Motor neuron (in vitro differentiated cells): ENCODE measurements around the gene AKNAD1. TPM values are rescaled to one million over a fixed set of nuclear protein-coding genes. Genes with fewer than 3 reads are reported as not detected.
"Not testable (repeated sequence)": the region's sequence is repeated elsewhere in the genome, so short reads cannot be mapped to it uniquely, and the experiment has no call there.

Experiments used
- ATAC-seq, 8 experiments: fragments of 200-7000 bp; cut with Tn5 transposase; replicated peaks in 6 of 8; 2 replicates each; pipeline ENCODE4 v1.8.0; 2021; ENCODE audit warnings: mild to moderate bottlenecking in 8 of 8, moderate library complexity in 8 of 8
- H3K27ac ChIP-seq, 2 donors: fragments of 250-450 bp; sonication (Bioruptor Pico); 2 replicates each; pipeline ENCODE4 v1.9.0; 2021; ENCODE audit warnings: antibody characterized with exemption in 2 of 2, mild to moderate bottlenecking in 2 of 2, moderate library complexity in 1 of 2
- H3K4me1 ChIP-seq, 2 donors: fragments of 250-450 bp; sonication (Bioruptor Pico); replicated peaks in 1 of 2; 2 replicates each; pipeline ENCODE4 v1.6.1; 2021; ENCODE audit warnings: antibody characterized with exemption in 2 of 2, mild to moderate bottlenecking in 2 of 2, moderate library complexity in 1 of 2
- H3K4me3 ChIP-seq, 5 donors: fragments of 250-450 bp; sonication (Bioruptor Pico); 2 replicates each; pipeline ENCODE4 v1.9.0; 2021; ENCODE audit warnings: antibody characterized with exemption in 5 of 5, mild to moderate bottlenecking in 5 of 5, moderate library complexity in 4 of 5
- WGBS, 10 experiments: fragments of 450-650 bp; shearing (Covaris generic); methylation state at CpG; one replicate each; pipeline ENCODE4 v1.0.0; 2022; 5-methylcytosine and 5-hydroxymethylcytosine counted together
- in situ Hi-C, 9 experiments: fragments of 400-800 bp; cut with MboI; loops; one replicate each; pipeline ENCODE4 v1.15.0; 2021; ENCODE audit warnings: low sequenced_read_pairs in 9 of 9, low pct_unique_long_range_greater_than_20kb in 2 of 9; ENCODE audit not compliant: unreplicated experiment in 9 of 9
- total RNA-seq, 8 experiments: library from RNA; unstranded; fragments of 300-600 nt; gene quantifications; 2 replicates each; pipeline versions ENCODE4 v1.2.3 to v1.2.4, GENCODE V29; 2022

The AKNAD1 gene
- total RNA-seq, 8 experiments from 2014 or later: 1.0 to 4.1 (median 2.6) TPM; not detected in 1

GRCh38 chr1:108785264-108785663, 71.6 kb downstream of the AKNAD1 start:
- no peak overlapping the region for H3K27ac ChIP-seq
- no peaks in the 10 kb centered on the region for H3K4me1 ChIP-seq
- no peak overlapping the region for H3K4me3 ChIP-seq
- WGBS, 10 experiments: 60 to 100% (median 90%) methylated on average over 1 to 6 of the region's 6 CpGs; no CpG with 5 or more reads in 1 of the 10 experiments
- in situ Hi-C loops: no loop called here
- no peak for ATAC-seq

- H3K27ac ChIP-seq, ATAC-seq, H3K4me3 ChIP-seq, H3K4me1 ChIP-seq, in situ Hi-C loops: not testable (repeated sequence)
- 83 to 100% (median 100%) methylated on average over 1 of the region's 1 CpG; no CpG with 5 or more reads in 4 of the 10 experiments for WGBS, 10 experiments
Measured at GRCh38 chr1:108781575-108781944, 75.3 kb downstream of the AKNAD1 start.

- H3K27ac ChIP-seq: no peak overlapping the region
- 75 to 96% (median 87%) methylated on average over 2 to 3 of the region's 3 CpGs; no CpG with 5 or more reads in 2 of the 10 experiments for WGBS, 10 experiments
- in situ Hi-C loops: no loop called here
- H3K4me3 ChIP-seq: no peak overlapping the region
- no peaks in the 10 kb centered on the region for H3K4me1 ChIP-seq
- no peak for ATAC-seq
Measured at GRCh38 chr1:108780937-108781574, 75.8 kb downstream of the AKNAD1 start.

- in situ Hi-C loops: no loop called here
- no peak for ATAC-seq
- Histone ChIP-seq H3K4me1 (no peaks in the 10 kb centered on the region), H3K27ac (no peak overlapping the region), H3K4me3 (no peak overlapping the region)
Measured at GRCh38 chr1:108779455-108779854, 77.4 kb downstream of the AKNAD1 start.

- in situ Hi-C loops: no loop called here
- no peak for ATAC-seq
- no peak overlapping the region for H3K27ac ChIP-seq
Measured at GRCh38 chr1:108777839-108778238, 79.1 kb downstream of the AKNAD1 start.

GRCh38 chr1:108767708-108768107, 89.2 kb downstream of the AKNAD1 start:
- in situ Hi-C loops: no loop called here

More at GRCh38 chr1:108777839-108778238, 79.1 kb downstream of the AKNAD1 start:
- Histone ChIP-seq H3K4me3 (no peak overlapping the region), H3K4me1 (no peaks in the 10 kb centered on the region)

GRCh38 chr1:108767115-108767514, 89.8 kb downstream of the AKNAD1 start:
- no peak overlapping the region for H3K4me3 ChIP-seq
- in situ Hi-C loops: no loop called here
- no peak overlapping the region for H3K27ac ChIP-seq
- WGBS, 10 experiments: 75 to 100% (median 86%) methylated on average over 1 of the region's 1 CpG; no CpG with 5 or more reads in 5 of the 10 experiments
- ATAC-seq: no peak
- H3K4me1 ChIP-seq: no peaks in the 10 kb centered on the region

More at GRCh38 chr1:108767708-108768107, 89.2 kb downstream of the AKNAD1 start:
- Histone ChIP-seq H3K4me3 (no peak overlapping the region), H3K27ac (no peak overlapping the region), H3K4me1 (no peaks in the 10 kb centered on the region)
- 17 to 100% (median 76%) methylated on average over 1 to 3 of the region's 3 CpGs for WGBS, 10 experiments
- no peak for ATAC-seq

Other genes with a start within 250 kb of the AKNAD1 start
- 10 to 100 TPM in 1 of 8 experiments, 1 to 10 TPM in 6, under 1 TPM in 1; 1.00 to 11.8 (median 4.0) TPM for gene HENMT1, start 196.0 kb downstream of the AKNAD1 start, total RNA-seq
- 10 to 100 TPM; 22.0 to 61.4 (median 30.1) TPM for gene PRPF38B, start 164.8 kb downstream of the AKNAD1 start, total RNA-seq
- under 1 TPM in 4 of 8 experiments, not detected in 4; 0.05 to 0.25 (median 0.12) TPM for gene FNDC7, start 144.2 kb downstream of the AKNAD1 start, total RNA-seq
- 10 to 100 TPM; 29.3 to 45.4 (median 38.8) TPM for gene STXBP3, start 110.4 kb downstream of the AKNAD1 start, total RNA-seq
- 10 to 100 TPM in 6 of 8 experiments, 1 to 10 TPM in 2; 7.6 to 45.8 (median 15.1) TPM for gene GPSM2, start 19.9 kb upstream of the AKNAD1 start, total RNA-seq
- gene CLCC1, start 106.4 kb upstream of the AKNAD1 start, total RNA-seq: 10 to 100 TPM; 21.2 to 33.7 (median 26.3) TPM
- gene WDR47, start 185.0 kb upstream of the AKNAD1 start, total RNA-seq: 10 to 100 TPM; 10.3 to 65.3 (median 48.6) TPM
- gene TAF13, start 218.9 kb upstream of the AKNAD1 start, total RNA-seq: 100 to 1,000 TPM in 4 of 8 experiments, 10 to 100 TPM in 4; 56.4 to 190 (median 97.3) TPM
- 10 to 100 TPM; 20.1 to 72.2 (median 46.4) TPM for gene TMEM167B, start 233.7 kb upstream of the AKNAD1 start, total RNA-seq